K562 (cell line): Measurements from ENCODE around the gene DCUN1D4.

Source experiments
- CTCF ChIP-seq, 3 experiments: IDR thresholded peaks in 2 of 3; conservative IDR thresholded peaks in 1 of 3; 2 replicates each; pipeline ENCODE4 v1.5.1; 2011 to 2012; ENCODE audit warnings: low read length in 3 of 3, mild to moderate bottlenecking in 3 of 3, control low read depth in 2 of 3, improper control_type of control experiment in 1 of 3, inconsistent platforms in 1 of 3, low read depth in 1 of 3, mixed read lengths in 1 of 3, moderate library complexity in 1 of 3; ENCODE audit not compliant: insufficient read depth in 2 of 3
- HCFC1 ChIP-seq: IDR thresholded peaks from 2 replicates; pipeline ENCODE4 v1.6.1; 2012; ENCODE audit warnings: low read depth, low read length, improper control_type of control experiment
- RAD21 ChIP-seq, 2 experiments: fragments of 250-450 bp in 1 of 2; fragments of 450-650 bp in 1 of 2; sonication (Bioruptor Pico) in 1 of 2; formaldehyde crosslinking in 1 of 2; IDR thresholded peaks in 1 of 2; conservative IDR thresholded peaks in 1 of 2; 2 replicates each; pipeline versions ENCODE4 v1.4.0 to v1.8.0; 2020 to 2022; ENCODE audit warnings: mild to moderate bottlenecking in 2 of 2, moderate library complexity in 1 of 2
- SP1 ChIP-seq: sonication (generic); formaldehyde crosslinking; IDR thresholded peaks from 2 replicates; pipeline ENCODE4 v1.8.1; 2022; ENCODE audit warnings: mild to moderate bottlenecking, missing genetic modification reagents
- TRIM24 ChIP-seq, 2 experiments: fragments of 450-650 bp; IDR thresholded peaks; 2 replicates each; pipeline ENCODE4 v1.6.1; 2016
- ZNF263 ChIP-seq: sonication (generic); formaldehyde crosslinking; IDR thresholded peaks from 2 replicates; pipeline ENCODE4 v1.8.0; 2022; ENCODE audit warnings: mild to moderate bottlenecking, missing genetic modification reagents, borderline replicate concordance

- TF ChIP-seq SP1 (CRISPR knock-in tag) = no peak
- peak; percentile 81 to 89 (median 83) for TF ChIP-seq CTCF (IDR thresholded peaks at IDR 0.05 in 2 of 3, conservative IDR thresholded peaks at IDR 0.05 in 1 of 3; ENCODE audit: insufficient read depth in 2 of 3, low read depth in 1 of 3, low read length in 3 of 3)
- peak; percentile 85 to 91 for TF ChIP-seq RAD21 (CRISPR knock-in tag; conservative IDR thresholded peaks at IDR 0.05 in 1 of 2, IDR thresholded peaks at IDR 0.05 in 1 of 2)
- no peak for TF ChIP-seq TRIM24 (IDR thresholded peaks at IDR 0.05)
- TF ChIP-seq HCFC1 = no peak
- TF ChIP-seq ZNF263 (CRISPR knock-in tag) = no peak
These were observed 11.8 kb upstream of the DCUN1D4 start for GRCh38 chr4:51831133-51831532.
